Hypothalamus (tissue), 51 donors: ENCODE results near the gene DHRSX.
"Not testable (repeated sequence)": the region's sequence is repeated elsewhere in the genome, so short reads cannot be mapped to it uniquely, and the experiment has no call there.

ENCODE experiments used
- DNase-seq, 51 donors: peaks; one replicate each; lab custom pipeline; 2025; lab: John Stamatoyannopoulos, UW

Gene DHRSX

DNA sequence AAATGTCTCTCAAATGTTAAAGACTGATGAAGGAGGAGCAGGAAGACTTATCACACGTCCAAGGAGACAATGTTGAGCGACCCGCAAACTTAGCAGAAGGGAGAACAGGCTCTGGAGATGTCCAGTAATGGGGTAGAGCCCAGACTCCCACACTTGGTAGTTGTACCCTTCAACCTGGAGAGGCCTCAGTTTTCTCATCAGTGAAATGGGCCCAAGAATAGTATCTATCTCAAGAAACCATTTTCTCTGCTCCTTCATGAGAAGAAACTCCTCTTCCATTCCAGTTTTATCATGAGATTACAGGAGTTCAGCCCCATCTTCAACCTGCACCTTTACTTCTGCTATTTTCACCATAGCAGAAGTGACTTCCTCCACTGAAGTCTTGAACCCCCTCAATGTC, 169.9 kb downstream of the DHRSX start:
- no peak for DNase-seq

GRCh38 chrX:2330487-2330886, 170.3 kb downstream of the DHRSX start:
- DNase-seq, result no peak

GRCh38 chrX:2327423-2327822, 173.4 kb downstream of the DHRSX start:
- DNase-seq, result no peak

DNA sequence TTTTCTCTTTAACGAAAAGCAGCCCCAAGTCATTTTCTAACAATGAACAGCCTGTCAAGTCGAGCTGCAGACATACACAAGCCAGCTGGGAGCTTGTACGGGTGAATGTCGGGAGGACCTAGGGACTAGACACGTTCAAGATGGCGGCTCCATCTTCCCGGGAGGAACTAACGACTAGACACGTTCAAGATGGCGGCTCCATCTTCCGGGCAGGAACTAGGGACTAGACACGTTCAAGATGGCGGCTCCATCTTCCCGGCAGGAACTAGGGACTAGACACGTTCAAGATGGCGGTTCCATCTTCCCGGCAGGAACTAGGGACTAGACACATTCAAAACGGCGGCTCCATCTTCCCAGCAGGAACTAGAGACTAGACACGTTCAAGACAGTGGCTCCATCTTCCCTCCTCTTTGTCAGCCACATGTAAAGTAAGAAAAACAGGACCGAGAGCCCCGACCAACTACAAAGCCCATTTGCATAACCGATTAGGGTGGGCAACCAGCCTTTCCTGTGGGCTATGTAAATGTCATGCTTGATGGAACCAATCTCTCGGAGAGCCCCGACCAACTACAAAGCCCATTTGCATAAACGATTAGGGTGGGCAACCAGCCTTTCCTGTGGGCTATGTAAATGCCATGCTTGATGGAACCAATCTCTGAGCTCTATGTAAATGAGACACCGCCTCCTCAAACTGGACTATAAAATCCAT, 175.5 kb downstream of the DHRSX start:
- no peak for DNase-seq

DNA sequence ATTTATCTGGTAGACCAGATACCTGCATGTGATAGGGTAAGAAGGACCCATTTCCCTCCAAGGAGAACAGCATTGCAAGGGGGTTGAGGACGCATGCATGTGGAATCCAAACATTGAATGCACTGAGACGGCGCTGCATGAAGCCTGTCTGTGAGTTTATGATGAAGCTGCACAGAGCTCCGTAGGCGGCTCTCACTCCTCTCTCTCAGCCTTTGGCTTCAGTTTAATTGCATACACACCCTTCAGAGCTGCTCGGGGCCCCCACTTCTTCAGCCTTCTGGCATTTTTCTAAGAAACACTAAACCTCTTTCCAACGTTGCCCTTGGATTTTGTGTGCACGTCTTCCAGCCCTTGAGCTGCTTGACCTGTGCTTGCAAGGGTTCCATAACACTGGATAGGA, 176.6 kb downstream of the DHRSX start:
- DNase-seq, result no peak

GRCh38 chrX:2321411-2321810, 179.4 kb downstream of the DHRSX start:
- DNase-seq, result no peak

- DNase-seq, result no peak
Observed at GRCh38 chrX:2320580-2321327, 180.0 kb downstream of the DHRSX start.

- no peak for DNase-seq
Observed at GRCh38 chrX:2320089-2320488, 180.7 kb downstream of the DHRSX start.

GRCh38 chrX:2318371-2318770, 182.4 kb downstream of the DHRSX start:
- DNase-seq, result no peak

- no peak for DNase-seq
Observed at GRCh38 chrX:2317527-2318055, 183.2 kb downstream of the DHRSX start.

- no peak for DNase-seq
Observed at GRCh38 chrX:2316534-2316933, 184.2 kb downstream of the DHRSX start.

DNA sequence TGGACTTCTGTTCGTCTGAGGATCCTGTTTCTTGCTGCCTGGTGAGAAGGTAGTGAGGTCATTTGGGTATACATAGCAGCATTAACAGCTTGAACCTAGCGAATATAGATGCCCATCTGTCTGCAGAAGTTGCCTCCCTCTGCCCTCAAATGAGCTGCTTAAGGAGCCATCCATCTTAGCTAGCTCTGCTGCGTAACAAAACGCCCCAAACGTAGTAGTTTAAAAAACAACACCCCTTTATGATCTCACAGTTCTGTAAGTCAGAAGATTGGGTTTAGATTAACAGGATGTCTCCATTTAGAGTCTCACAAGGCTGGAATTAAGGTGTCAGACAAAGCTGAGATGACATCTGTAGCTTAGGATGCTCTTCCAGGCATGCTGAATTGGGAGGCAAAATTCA, 185.3 kb downstream of the DHRSX start:
- no peak for DNase-seq

- DNase-seq, result no peak
Observed at GRCh38 chrX:2314831-2315365, 185.9 kb downstream of the DHRSX start.

- DNase-seq, result no peak
Observed at GRCh38 chrX:2313864-2314640, 186.7 kb downstream of the DHRSX start.

DNA sequence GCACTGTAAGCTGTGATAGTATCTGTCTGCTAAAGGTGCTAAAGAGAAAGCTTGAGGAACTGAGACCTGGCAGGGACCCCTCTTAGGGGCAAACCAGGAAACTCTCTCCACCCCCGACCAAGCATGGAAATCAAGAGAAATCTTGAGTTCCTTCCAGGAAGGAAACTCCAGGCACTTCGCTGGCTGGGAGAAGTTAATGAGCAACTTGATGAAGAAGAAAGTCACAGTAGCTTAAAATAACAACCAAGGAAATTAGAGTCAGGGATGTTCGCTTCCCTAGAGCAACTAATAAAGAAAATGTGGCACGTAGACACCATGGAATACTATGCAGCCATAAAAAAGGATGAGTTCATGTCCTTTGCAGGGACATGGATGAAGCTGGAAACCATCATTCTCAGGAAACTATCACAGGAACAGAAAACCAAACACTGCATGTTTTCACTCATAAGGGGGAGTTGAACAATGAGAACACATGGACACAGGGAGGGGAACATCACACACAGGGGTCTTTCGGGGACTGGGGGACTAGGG, 188.7 kb downstream of the DHRSX start:
- not testable (repeated sequence) for DNase-seq

GRCh38 chrX:2311501-2311900, 189.3 kb downstream of the DHRSX start:
- no peak for DNase-seq

DNA sequence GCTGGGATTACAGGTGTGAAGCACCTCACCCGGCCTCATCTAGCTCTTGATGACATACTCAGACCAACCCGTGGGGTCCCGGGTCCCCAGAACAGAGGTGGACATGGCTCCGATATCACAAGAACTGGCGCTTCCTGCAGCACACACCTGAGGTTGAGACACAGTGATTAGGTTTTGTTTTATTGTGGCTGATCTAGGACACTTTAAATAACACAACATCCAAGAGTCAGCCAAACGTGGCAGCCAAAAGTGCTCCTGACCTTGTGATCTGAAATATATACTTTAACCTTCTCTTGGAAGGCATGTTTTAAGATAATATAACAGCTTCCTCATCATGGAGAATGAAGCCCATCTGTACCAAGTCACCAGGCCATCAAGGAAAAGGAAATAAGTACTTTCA, 198.9 kb downstream of the DHRSX start:
- no peak for DNase-seq

DNA sequence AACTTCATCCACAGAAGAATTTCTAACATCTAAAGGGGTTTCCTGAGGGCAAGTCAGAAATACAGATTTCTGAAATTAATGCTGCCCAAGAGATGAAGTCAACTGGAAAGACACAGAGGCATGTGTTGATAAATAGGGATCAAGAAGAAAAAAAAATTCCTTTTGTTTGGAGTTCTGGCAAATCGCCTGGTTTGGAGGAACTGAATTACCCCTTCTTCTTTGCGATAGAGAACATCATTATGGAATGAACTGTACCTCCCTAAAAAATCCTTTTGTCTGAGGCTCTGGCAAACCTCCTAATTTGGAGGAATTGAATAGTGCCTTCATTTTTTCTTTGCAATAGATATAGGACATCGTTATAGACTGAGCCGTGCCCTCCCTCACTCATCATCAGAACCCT, 200.9 kb downstream of the DHRSX start:
- no peak for DNase-seq

DNA sequence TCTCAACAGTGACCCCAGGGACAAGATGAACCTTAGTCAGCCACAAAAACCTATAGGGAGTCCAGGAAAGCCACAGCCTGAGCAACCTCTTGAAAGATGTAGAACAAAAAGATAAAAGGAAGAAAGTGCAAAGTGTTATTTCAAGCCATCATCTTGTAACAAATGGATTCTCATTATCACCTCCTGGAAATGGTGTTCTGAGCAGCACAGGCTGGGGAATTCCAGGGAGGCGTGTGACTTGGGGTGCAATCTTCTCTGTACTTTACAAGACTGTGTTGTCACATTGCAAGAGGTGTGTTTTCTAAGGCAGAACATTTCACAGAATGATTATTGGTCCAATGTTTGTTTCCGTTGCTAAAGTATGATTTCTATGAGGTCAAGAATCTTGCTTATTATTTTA, 214.0 kb downstream of the DHRSX start:
- DNase-seq, result no peak

DNA sequence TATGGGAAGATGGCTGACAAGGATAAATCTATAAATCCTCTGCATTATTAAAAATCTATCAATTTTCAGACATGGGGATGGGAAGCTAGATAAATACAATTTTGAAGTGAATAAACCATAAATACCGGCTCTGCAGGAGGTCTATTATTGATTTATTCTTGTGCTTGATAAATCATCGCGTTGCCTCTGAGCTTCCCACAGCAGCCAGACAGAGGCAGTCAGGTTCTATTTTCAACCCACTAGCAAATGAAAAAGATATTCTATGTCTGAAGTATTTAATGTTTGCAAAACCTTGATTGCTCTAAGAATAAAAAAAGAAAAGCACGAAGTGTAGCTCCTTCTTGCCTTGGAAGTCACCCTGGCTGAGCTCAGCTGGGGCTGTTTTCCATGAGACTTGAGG, 216.2 kb downstream of the DHRSX start:
- DNase-seq, result no peak

- DNase-seq, result no peak
Observed at GRCh38 chrX:2284133-2284532, 216.6 kb downstream of the DHRSX start.
